ENCODE data around the gene ZBTB11.
"Not testable (repeated sequence)": the region's sequence is repeated elsewhere in the genome, so short reads cannot be mapped to it uniquely, and the experiment has no call there.

Gene ZBTB11, protein sequence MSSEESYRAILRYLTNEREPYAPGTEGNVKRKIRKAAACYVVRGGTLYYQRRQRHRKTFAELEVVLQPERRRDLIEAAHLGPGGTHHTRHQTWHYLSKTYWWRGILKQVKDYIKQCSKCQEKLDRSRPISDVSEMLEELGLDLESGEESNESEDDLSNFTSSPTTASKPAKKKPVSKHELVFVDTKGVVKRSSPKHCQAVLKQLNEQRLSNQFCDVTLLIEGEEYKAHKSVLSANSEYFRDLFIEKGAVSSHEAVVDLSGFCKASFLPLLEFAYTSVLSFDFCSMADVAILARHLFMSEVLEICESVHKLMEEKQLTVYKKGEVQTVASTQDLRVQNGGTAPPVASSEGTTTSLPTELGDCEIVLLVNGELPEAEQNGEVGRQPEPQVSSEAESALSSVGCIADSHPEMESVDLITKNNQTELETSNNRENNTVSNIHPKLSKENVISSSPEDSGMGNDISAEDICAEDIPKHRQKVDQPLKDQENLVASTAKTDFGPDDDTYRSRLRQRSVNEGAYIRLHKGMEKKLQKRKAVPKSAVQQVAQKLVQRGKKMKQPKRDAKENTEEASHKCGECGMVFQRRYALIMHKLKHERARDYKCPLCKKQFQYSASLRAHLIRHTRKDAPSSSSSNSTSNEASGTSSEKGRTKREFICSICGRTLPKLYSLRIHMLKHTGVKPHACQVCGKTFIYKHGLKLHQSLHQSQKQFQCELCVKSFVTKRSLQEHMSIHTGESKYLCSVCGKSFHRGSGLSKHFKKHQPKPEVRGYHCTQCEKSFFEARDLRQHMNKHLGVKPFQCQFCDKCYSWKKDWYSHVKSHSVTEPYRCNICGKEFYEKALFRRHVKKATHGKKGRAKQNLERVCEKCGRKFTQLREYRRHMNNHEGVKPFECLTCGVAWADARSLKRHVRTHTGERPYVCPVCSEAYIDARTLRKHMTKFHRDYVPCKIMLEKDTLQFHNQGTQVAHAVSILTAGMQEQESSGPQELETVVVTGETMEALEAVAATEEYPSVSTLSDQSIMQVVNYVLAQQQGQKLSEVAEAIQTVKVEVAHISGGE

GRCh38 chr3:101676765-101677435 is at the start of gene ZBTB11:
Gene ZBTB11, minus strand, starts transcription at chr3:101677132. Its CDS starts 218 bp downstream, at chr3:101676914.
- DNase-seq (ENCODE audit: low spot score): peak; percentile 100

- DNase-seq (ENCODE audit: low spot score): no peak
These were observed 49.0 kb upstream of the ZBTB11 start for GRCh38 chr3:101725890-101726275.

- no peak for DNase-seq (ENCODE audit: low spot score)
These were observed 48.4 kb upstream of the ZBTB11 start for GRCh38 chr3:101725194-101725889.

DNA sequence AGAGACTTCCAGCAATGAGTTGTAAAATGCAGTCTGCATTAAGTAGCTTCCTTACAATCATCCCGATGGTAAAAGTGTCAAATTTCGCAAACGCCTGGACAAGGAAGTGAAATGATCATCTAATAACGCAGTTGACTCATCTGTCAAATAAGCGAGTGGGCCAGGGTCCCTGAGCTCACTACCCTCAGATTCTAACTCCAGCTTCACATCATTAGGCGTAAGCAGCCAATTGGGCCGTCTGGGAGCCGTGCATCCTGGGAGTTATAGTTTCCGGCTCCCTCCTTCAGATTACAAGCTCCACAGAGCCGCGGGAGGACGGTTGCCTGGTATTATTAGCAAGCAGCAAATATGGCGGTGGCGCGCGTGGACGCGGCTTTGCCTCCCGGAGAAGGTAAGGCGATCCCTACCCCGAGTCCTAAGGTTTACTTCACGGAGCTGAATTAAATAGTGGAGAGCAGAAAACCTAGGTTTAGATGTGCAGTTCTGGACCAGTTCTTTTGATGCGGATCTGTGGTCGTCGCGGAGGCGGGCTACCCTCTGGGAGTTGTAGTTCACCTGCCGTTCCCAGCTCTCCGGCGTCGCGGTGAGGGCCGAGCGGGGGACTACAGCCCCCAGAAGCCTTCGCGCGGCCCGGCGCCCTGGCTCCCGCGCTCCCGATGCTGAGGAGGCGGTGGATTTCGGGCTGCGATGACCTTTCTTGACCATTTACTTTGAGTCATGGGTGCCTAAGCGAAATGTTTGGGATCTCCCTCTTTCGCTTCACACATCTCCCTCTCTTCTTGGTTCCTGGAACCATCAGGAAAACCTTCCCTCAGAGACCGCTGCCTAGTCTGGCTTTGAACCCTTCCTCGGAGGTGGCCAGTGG is 47.6 kb upstream of the ZBTB11 start, which contains the start of gene CEP97:
Gene CEP97, plus strand, starts transcription at position 286 of the 865 bp plus-strand sequence. Its CDS starts 63 bp downstream, at position 349.
- DNase-seq (ENCODE audit: low spot score): peak; percentile 75

GRCh38 chr3:101722394-101723173 is 45.7 kb upstream of the ZBTB11 start:
- DNase-seq (ENCODE audit: low spot score): no peak

DNA sequence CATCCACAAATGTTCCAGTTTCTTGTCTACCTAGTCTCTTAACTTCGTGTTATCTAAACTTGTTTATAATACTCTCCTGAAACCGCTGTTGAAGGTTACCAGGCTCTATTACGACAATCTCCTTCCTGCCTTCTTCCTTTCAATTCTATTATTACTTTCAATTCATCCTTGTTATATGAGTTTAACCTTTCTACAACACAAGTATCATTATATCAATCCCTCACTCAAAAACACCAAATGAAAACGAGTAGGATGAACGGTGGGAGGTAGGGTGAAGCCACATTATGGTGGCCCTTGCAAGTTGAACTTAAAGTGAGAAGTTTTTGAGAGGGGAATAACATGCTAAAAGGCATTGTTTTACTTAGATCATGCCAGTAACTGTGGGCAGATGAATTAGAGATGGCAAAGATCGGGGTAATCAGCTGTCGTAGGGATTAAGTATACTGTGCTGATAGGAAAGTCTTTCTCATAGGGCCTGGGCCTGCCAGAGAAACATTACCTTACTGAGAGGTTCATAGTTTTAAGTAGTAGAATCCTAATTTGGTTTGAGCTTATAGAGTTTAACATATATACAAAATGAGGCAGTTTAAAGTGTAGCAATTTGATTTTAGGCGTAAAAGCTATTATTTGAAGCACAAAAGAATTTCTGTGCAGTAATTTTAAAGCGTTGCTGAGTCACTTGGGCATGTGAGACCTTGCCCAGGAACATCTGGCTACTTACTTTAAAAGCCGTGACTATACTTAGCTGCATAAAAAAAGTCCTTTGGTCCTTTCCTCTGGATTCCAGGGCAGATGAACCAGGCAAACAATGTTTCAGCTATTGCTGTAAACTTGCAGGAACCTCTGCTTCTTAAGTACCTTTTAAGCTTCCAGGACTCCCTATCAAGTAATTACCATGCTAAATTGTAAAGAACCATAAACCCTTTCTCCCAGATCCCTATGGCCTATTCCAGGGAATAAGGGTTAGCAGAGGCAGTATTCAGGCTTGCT is 44.2 kb upstream of the ZBTB11 start:
- DNase-seq (ENCODE audit: low spot score): peak; percentile 50

GRCh38 chr3:101719604-101720185 is 42.8 kb upstream of the ZBTB11 start:
- DNase-seq (ENCODE audit: low spot score): no peak

DNA sequence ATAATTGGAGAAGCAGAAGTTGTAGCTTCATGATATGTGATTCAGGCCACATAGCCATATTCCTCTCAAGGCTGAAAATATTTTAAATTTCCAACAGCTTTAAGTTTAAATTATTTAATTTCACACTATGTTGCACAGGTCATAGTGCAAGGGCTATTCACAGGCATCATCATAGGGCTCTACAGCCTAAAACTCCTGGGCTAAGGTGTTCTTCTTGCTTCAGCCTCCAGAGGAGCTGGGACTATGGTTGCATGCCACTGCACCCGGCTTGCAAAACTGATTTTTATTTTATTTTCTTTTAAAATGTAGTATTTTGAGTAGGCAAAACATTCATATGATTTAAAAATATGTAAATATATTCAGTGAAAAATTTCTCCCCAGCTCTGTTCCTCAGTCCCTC is 41.5 kb upstream of the ZBTB11 start:
- DNase-seq (ENCODE audit: low spot score): no peak

GRCh38 chr3:101709126-101709525 is 32.2 kb upstream of the ZBTB11 start:
- no peak for DNase-seq (ENCODE audit: low spot score)

DNA sequence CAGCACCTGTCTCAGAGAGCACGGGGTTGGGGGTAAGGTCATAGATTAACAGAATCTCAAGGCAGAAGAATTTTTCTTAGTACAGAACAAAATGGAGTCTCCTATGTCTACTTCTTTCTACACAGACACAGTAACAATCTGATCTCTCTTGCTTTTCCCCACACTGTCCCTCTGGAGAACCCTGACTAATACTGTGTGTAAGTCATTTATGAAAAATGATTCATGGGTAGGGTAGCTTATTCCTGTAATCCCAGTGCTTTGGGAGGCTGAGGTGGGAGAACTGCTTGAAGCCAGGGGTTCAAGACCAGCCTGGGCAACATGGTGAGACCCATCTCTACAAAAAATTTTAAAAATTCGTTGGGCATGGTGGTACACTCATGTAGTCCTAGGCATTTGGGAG is 27.7 kb upstream of the ZBTB11 start:
- not testable (repeated sequence) for DNase-seq (ENCODE audit: low spot score)

- DNase-seq (ENCODE audit: low spot score): no peak
These were observed 26.2 kb upstream of the ZBTB11 start for GRCh38 chr3:101703169-101703568.

GRCh38 chr3:101702726-101703125 is 25.8 kb upstream of the ZBTB11 start:
- DNase-seq (ENCODE audit: low spot score): no peak

- no peak for DNase-seq (ENCODE audit: low spot score)
These were observed 25.0 kb upstream of the ZBTB11 start for GRCh38 chr3:101701696-101702634.

GRCh38 chr3:101695779-101696372 is 18.9 kb upstream of the ZBTB11 start:
- no peak for DNase-seq (ENCODE audit: low spot score)

DNA sequence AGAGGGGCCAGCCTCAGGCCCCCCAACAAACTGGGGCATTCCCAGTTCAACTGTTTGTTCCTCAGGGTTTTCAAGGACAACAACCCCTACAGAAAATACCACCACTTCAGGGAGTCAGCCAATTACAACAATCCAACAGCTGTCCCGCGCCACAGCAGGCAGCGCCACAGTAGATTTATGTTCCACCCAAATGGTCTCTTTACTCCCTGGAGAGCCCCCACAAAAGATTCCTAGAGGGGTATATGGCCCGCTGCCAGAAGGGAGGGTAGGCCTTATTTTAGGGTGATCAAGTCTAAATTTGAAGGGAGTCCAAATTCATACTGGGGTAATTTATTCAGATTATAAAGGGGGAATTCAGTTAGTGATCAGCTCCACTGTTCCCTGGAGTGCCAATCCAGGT is 17.9 kb upstream of the ZBTB11 start:
- not testable (repeated sequence) for DNase-seq (ENCODE audit: low spot score)

DNA sequence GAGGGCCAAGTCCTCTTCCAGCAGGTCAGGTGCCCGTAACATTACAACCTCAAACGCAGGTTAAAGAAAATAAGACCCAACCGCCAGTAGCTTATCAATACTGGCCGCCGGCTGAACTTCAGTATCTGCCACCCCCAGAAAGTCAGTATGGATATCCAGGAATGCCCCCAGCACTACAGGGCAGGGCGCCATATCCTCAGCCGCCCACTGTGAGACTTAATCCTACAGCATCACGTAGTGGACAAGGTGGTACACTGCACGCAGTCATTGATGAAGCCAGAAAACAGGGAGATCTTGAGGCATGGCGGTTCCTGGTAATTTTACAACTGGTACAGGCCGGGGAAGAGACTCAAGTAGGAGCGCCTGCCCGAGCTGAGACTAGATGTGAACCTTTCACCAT is 16.6 kb upstream of the ZBTB11 start:
- DNase-seq (ENCODE audit: low spot score): peak; percentile 48

Data from COLO829 (cell line).